ENCODE results near the gene MFSD11. TPM values are rescaled to one million over a fixed set of nuclear protein-coding genes. Genes with fewer than 3 reads are reported as not detected.
A peak's percentile ranks its signal among the peaks of the same experiment; 100 is the strongest.

Gene MFSD11
- polyA plus RNA-seq, 3 donors, result 19.8 to 24.8 (median 23.8) TPM

DNA sequence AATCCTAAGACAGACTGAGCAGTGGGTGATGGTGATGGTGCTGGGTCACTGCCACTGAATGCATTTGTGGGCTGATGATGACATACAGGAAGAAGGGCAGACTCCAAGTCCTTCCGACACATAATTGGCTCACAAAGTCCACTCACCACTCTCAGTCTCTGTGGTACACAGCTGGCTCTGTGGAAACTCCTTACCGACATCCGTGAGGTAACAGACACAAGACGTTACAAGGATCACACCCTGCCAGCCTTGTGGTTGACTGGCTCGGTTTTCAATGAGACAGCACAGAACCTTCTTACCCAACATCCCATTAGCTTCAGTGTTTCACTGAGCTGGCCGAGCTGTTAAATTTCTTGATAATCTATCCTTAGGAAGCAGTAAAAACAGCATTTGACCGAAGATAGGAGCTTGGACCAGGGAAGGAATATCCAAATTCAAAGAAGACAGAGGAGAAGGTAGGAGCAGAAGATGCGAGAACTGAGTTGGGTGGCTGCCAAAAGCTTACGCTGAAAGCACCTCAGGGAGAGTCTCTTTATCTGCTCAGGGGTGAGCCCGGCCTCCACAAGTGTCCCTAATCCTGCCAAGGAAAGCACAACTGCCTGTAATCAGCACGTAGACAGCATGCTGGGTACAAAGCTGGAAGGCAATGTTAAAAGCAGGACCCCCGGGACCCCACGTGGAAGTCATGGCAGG is 21.6 kb upstream of the MFSD11 start:
- H2AFZ ChIP-seq (ENCODE audit: insufficient read depth, low read depth, low read length, poor library complexity, severe bottlenecking), result no peak overlapping the region
- peaks cover 6% of the 10 kb centered on the region for H3K79me2 ChIP-seq (ENCODE audit: insufficient read depth, low read length)
- peaks cover 68% of the 10 kb centered on the region for H4K20me1 ChIP-seq (ENCODE audit: insufficient read depth, low read length)
- TF ChIP-seq, protein P1, sequence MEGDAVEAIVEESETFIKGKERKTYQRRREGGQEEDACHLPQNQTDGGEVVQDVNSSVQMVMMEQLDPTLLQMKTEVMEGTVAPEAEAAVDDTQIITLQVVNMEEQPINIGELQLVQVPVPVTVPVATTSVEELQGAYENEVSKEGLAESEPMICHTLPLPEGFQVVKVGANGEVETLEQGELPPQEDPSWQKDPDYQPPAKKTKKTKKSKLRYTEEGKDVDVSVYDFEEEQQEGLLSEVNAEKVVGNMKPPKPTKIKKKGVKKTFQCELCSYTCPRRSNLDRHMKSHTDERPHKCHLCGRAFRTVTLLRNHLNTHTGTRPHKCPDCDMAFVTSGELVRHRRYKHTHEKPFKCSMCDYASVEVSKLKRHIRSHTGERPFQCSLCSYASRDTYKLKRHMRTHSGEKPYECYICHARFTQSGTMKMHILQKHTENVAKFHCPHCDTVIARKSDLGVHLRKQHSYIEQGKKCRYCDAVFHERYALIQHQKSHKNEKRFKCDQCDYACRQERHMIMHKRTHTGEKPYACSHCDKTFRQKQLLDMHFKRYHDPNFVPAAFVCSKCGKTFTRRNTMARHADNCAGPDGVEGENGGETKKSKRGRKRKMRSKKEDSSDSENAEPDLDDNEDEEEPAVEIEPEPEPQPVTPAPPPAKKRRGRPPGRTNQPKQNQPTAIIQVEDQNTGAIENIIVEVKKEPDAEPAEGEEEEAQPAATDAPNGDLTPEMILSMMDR (IDR thresholded peaks at IDR 0.05), result no peak
- peaks cover 3 to 10% (median 6%) of the 10 kb centered on the region in 3 donors for H3K27me3 Mint-ChIP-seq (ENCODE audit: low read depth in 3 of 3)
- whole genome bisulfite sequencing (ENCODE audit: insufficient coverage), result 20% methylated on average over 9 of the region's 13 CpGs
- peak overlapping the region; percentile 39 for H3K9ac ChIP-seq (ENCODE audit: insufficient read depth, low read length, poor library complexity, severe bottlenecking)
- peaks cover 63 to 83% of the 10 kb centered on the region in 2 donors for H3K36me3 Mint-ChIP-seq
- H3K27ac ChIP-seq (ENCODE audit: low read depth in 1 of 2, low read length in 2 of 2), result peak overlapping the region; percentile 88 to 90
- peaks cover 30% of the 10 kb centered on the region for H3K4me1 Mint-ChIP-seq
- intact Hi-C loops (cut with micrococcal nuclease), result loop anchor here in 1 of 2 donors (1.0 to 10.0 kb wide), 2 partner anchors 9 to 211 kb away; partner anchors contain the start of gene RHBDF2
- H3K4me2 ChIP-seq (replicated peaks; ENCODE audit: extremely low read depth, low read length, poor library complexity, severe bottlenecking), result no peak overlapping the region
- DNase-seq, result peak; percentile 92 to 99 (median 99)
- peaks cover 30 to 33% of the 10 kb centered on the region in 2 donors for H3K4me1 ChIP-seq (ENCODE audit: control insufficient read depth in 1 of 2, insufficient read depth in 2 of 2, low read length in 2 of 2)
- H3K9me3 Mint-ChIP-seq, result peaks cover 0 to 2% (median 0%) of the 10 kb centered on the region in 7 donors
- no peaks in the 10 kb centered on the region for H3K9me3 ChIP-seq (replicated peaks in 1 of 2; ENCODE audit: control insufficient read depth in 1 of 2, insufficient read depth in 1 of 2, low read length in 2 of 2)
- peak overlapping the region; percentile 94 to 98 (median 96) for H3K27ac Mint-ChIP-seq
- peaks cover 3% of the 10 kb centered on the region in 2 donors for H3K27me3 ChIP-seq (ENCODE audit: control insufficient read depth in 2 of 2, insufficient read depth in 2 of 2, low read length in 2 of 2)
- peak overlapping the region; percentile 48 to 61 for H3K4me3 Mint-ChIP-seq
- H3K36me3 ChIP-seq (replicated peaks in 1 of 2; ENCODE audit: control insufficient read depth in 1 of 2, insufficient read depth in 2 of 2, low read length in 2 of 2), result peaks cover 60 to 82% of the 10 kb centered on the region in 2 donors
- no peak overlapping the region for H3K4me3 ChIP-seq (replicated peaks in 1 of 3; ENCODE audit: low read depth in 2 of 3, low read length in 3 of 3)

DNA sequence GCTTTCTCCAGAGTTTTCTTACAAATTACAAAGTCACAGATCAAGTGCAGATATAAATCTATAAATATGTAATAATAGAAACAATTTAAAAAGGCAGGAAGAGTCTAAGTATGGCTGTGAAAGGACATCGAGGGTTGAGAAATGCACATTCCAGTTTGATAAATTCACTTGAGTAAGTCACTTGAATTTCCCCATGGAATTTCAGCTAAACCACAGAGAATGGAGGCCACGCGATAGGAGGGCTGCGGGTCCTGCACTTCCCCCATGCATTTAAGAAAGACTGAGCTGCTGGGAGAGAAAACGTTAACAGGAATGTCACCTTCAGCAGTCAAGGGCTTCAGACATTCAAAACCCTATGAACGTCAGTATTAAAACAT is 21.1 kb upstream of the MFSD11 start:
- H3K27ac Mint-ChIP-seq, result peak overlapping the region; percentile 94 to 98 (median 96)
- no peak overlapping the region for H3K4me2 ChIP-seq (replicated peaks; ENCODE audit: extremely low read depth, low read length, poor library complexity, severe bottlenecking)
- H3K36me3 ChIP-seq (replicated peaks in 1 of 2; ENCODE audit: control insufficient read depth in 1 of 2, insufficient read depth in 2 of 2, low read length in 2 of 2), result peaks cover 66 to 87% of the 10 kb centered on the region in 2 donors
- H3K9ac ChIP-seq (ENCODE audit: insufficient read depth, low read length, poor library complexity, severe bottlenecking), result peak overlapping the region; percentile 39
- H3K9me3 Mint-ChIP-seq, result no peaks in the 10 kb centered on the region
- H2AFZ ChIP-seq (ENCODE audit: insufficient read depth, low read depth, low read length, poor library complexity, severe bottlenecking), result no peak overlapping the region
- intact Hi-C loops (cut with micrococcal nuclease), result loop anchor here in 1 of 2 donors (1.0 to 10.0 kb wide), 2 partner anchors 8 to 212 kb away; partner anchors contain the start of gene RHBDF2
- H3K4me3 Mint-ChIP-seq, result peak overlapping the region in 1 of 2 donors; percentile 7
- H3K4me1 ChIP-seq (ENCODE audit: control insufficient read depth in 1 of 2, insufficient read depth in 2 of 2, low read length in 2 of 2), result peaks cover 29 to 31% of the 10 kb centered on the region in 2 donors
- peaks cover 74% of the 10 kb centered on the region for H4K20me1 ChIP-seq (ENCODE audit: insufficient read depth, low read length)
- peaks cover 27% of the 10 kb centered on the region for H3K4me1 Mint-ChIP-seq
- H3K27me3 ChIP-seq (ENCODE audit: control insufficient read depth in 2 of 2, insufficient read depth in 2 of 2, low read length in 2 of 2), result no peaks in the 10 kb centered on the region
- peaks cover 0 to 5% (median 2%) of the 10 kb centered on the region in 3 donors for H3K27me3 Mint-ChIP-seq (ENCODE audit: low read depth in 3 of 3)
- H3K27ac ChIP-seq (ENCODE audit: low read depth in 1 of 2, low read length in 2 of 2), result peak overlapping the region; percentile 88 to 90
- H3K9me3 ChIP-seq (replicated peaks in 1 of 2; ENCODE audit: control insufficient read depth in 1 of 2, insufficient read depth in 1 of 2, low read length in 2 of 2), result no peaks in the 10 kb centered on the region
- peaks cover 68 to 88% of the 10 kb centered on the region in 2 donors for H3K36me3 Mint-ChIP-seq
- TF ChIP-seq, protein P1 (IDR thresholded peaks at IDR 0.05), result no peak
- H3K79me2 ChIP-seq (ENCODE audit: insufficient read depth, low read length), result peaks cover 11% of the 10 kb centered on the region
- 70% methylated on average over 2 of the region's 6 CpGs for WGBS (ENCODE audit: insufficient coverage)
- peak in 2 of 3 donors; percentile 32 to 55 for DNase-seq
- no peak overlapping the region for H3K4me3 ChIP-seq (replicated peaks in 1 of 3; ENCODE audit: low read depth in 2 of 3, low read length in 3 of 3)
